Activated naive CD8-positive, alpha-beta T cell treated with anti-CD3 and anti-CD28 coated beads, Interleukin-2, amount 50 U/mL, for 16 hours (primary cell): ENCODE results near the gene ATP6AP1.
A peak's percentile ranks its signal among the peaks of the same experiment; 100 is the strongest.

Experiments used
- DNase-seq: peaks from one replicate; pipeline ENCODE4 v3.0.0-alpha.2; 2020; ENCODE audit warnings: low read depth, low spot score

The ATP6AP1 gene

GRCh38 chrX:154469880-154470279 is 41.4 kb downstream of the ATP6AP1 start:
- DNase-seq, result no peak

GRCh38 chrX:154470434-154470833 is 42.0 kb downstream of the ATP6AP1 start:
- no peak for DNase-seq

GRCh38 chrX:154470914-154471568 is 42.6 kb downstream of the ATP6AP1 start:
- DNase-seq, result no peak

DNA sequence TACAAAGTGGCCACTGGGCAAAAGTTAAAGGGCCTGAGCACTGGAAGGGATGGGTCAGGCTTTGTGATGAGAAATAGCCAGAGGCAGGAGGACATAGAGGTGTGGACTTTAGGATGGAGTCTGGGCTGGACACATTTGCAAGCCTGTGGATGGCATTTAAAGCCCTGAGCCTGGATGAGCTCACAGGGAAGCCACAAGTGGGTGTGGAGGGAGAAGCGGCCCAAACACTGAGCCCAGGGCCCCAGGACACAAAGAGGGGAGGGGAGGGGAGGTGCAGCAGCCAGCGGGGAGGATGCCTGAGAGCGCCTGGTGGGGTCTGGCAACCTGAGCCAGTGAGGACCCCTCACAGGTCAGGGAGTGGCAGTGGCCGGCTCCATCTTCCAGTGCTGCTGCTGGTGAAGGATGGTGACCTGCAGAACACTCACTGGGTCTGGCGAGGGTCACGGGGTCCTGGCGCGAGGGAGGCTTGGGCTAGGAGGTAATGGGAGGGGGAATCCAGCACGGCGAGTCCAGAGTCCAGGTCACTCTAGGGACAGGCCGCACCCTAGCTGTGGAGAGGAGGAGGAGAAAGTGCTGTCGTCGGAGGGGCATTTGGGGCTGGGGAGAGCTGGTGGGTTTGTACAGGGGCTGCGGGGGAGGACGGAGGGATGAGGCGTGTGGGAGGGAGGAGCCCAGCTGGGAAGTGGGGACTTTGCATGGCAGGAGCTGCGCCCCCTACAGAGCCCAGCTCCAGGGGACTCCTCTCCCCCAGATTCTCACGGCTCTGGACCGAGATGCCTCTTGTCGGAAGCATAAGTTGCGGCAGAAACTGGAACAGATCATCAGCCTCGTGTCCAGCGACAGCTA is 43.6 kb downstream of the ATP6AP1 start:
- no peak for DNase-seq

- DNase-seq, result no peak
These were observed 44.5 kb downstream of the ATP6AP1 start for GRCh38 chrX:154472685-154473632.

DNA sequence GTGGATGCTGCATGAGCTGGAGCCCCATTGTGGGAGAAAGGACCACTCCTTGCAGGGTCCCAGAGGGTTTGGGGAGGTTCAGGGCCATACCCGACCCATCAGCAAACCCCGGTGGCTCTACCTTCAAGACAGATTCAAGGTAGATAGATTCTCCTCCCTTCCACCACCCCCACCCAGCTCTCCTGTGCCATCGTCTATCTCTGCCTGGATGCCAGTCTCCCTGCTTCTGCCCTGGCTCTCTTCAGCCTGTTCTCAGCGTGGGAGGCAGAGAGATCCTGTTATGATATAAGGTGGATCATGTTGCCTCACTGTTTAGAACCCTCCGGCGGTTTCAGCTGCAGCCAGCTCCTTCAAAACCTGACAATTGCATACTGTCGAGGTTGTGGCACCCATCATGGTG is 45.2 kb downstream of the ATP6AP1 start:
- no peak for DNase-seq

- DNase-seq, result no peak
These were observed 48.3 kb downstream of the ATP6AP1 start for GRCh38 chrX:154476821-154477220.

DNA sequence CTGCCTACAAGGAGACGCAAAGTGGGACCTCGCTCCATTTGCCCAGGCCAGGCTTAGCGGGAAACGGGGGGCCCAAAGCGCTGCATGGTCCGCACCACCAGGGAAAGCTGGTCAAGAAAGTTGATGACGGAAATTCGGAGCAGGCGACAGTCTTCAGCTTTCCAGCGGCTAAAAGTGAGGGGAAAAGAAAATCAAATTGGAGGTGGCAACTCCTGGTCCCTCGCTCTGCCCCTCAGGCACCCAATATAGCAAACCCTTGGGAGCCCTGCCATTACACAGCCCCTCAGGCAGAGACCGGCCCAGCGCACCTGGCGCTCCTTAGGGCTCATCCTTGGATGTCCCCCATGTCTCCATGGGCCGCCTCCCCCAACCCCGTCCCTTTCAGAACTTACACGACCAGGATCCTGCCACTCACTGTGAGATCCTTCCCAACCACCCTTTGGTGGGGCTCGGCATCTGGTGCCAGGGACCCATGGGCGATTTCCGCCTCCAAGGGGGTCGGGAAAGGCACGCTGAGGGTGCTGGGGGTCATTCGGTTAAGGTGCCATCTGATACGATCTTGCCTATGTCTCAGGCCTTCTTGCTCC is 49.5 kb downstream of the ATP6AP1 start:
- DNase-seq, result no peak

DNA sequence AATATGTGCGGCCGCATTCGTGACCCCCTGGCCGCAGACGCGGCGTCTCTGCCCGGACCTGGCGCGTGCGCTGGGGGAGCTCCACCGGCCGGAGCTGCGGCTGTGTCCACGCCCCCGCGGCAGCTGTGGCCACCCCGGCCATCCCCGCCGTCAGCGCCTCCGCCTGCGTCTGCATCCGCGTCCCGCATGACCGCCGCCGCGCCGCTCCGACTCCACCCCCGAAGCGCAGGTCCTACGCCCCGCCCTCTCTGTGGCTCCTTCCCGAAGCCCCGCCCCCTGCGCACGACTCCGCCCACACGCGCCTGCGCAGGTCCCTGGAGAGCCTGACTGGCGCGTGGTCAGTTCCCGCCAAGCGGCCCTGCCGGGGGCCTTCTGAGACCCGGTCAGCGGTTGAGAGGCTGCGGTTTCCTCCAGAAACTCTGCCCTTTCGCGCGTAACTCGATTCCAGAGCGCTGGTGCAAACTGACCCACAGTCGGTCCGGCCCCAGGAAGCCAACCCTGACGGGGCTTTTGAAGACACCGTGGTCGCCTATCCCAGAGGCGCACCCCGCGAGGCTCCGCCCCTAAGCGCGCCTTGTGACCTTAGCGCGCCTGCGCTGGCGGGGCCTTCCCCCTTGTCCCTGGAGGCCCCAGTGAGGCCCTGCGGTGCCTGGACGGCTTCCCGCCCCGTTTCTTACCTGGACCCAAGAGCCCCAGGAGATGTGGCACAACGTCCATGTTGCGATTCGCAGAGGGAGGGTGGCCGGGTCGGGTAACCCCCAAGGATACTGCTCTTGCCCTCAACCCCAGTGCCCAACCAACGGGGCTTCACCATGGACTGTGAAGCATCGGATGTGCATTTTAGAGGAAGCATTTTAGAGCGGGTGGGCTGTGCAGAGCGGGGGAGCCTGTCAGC is 50.5 kb downstream of the ATP6AP1 start, which contains the start of gene LAGE3:
TSS of gene LAGE3 (minus strand) at position 554 of the 895 bp plus-strand sequence. CDS start at position 188, 366 bp downstream.
- peak; percentile 84 for DNase-seq

DNA sequence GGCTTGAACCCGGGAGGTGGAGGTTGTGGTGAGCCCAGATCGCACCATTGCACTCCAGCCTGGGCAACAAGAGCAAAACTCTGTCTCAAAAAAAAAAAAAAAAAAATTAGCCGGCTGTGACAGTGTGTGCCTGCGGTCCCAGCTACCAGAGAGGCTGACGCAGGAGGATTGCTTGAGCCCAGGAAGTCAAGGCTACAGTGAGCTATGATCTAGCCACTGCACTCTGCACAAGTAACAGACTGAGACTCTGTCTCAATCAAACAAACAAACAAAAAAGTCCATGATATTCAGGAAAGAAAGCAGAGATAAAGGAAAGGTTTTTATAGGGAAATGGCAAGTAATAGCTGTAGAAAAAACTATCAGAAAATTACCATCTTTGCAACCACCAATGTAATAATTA is 52.7 kb downstream of the ATP6AP1 start:
- DNase-seq, result no peak

- no peak for DNase-seq
These were observed 53.6 kb downstream of the ATP6AP1 start for GRCh38 chrX:154481911-154482601.

DNA sequence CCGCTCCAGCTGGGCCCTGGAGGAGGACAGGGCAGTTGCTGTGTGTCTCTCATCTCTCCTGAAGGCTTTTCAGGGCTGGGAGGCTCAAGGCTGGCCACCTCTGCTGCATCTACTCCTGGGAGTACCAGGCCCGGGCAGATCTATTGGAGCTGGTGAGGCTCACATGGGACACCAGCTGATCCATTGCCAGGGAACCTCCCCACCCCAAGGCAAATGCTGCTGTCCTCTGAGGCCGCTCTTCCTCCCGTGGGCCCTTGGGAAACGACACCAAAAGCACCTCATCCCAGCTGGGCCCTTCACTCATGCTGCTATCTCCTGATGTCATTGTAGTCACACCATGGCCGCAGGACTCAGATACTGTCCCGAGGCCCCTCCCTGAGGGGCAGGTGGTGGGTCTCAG is 54.3 kb downstream of the ATP6AP1 start:
- DNase-seq, result no peak

DNA sequence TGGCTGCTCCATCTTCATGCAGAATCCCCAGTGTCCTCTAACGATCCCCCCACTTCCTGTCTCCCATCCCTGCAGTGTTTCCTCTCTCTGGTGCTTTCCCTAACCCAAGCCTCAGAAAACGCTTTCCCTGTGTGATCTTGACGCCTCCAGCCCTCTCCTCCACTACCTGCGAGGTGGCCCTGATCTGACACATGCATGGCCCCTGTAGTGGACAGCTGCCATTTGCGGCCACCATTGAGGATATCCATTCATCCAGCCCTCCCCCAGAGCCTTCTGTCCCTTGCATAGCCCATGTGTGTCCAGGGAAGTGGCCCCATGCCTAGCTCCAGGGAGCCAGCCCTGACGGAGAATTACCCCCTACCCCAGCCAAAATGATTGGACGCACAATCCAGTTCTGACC is 54.8 kb downstream of the ATP6AP1 start:
- no peak for DNase-seq

GRCh38 chrX:154484255-154485149 is 56.0 kb downstream of the ATP6AP1 start:
- DNase-seq, result no peak

DNA sequence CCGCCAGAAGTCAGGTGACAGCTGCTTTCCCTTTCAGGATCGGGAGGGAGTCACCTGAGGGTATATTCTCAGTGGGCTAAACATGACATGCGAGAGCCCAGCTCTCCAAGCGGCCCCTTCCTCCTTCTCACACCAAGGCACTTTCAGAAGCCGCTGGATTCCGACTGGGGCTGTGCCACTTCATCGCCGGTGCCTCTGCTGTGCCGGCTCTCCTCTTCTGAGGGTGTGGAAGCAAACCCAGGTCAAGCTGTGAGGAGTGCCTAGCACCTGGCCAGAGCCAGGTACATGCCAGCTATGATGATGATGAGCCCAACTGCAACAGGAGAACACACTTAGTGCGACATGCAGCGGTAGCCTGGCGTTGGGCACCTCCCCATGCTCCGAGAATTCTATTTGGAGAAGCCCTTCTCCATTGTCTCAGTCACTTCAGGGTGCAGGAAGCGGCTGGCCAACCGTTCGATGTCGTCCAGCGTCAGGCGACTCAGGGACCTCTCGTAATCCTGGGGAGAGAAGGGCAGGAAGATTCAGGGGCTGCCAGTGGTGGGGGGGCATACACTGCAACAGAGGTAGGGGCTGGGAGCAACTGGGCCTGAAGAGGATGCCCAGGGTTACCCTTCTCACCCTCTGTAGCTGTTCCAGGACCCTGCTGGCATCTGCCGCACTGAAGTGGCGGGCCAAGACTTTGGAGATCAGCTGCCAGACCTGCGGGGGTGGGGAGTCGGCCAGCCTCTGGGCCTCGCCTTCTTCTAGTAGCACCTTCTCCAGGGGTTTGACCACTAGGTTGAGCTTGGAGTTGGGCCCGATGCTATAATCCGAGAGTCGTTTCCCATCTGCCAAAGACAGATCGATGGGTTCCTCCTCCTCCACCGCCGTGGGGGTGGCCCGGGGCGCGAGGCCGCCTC is 56.9 kb downstream of the ATP6AP1 start:
- no peak for DNase-seq

DNA sequence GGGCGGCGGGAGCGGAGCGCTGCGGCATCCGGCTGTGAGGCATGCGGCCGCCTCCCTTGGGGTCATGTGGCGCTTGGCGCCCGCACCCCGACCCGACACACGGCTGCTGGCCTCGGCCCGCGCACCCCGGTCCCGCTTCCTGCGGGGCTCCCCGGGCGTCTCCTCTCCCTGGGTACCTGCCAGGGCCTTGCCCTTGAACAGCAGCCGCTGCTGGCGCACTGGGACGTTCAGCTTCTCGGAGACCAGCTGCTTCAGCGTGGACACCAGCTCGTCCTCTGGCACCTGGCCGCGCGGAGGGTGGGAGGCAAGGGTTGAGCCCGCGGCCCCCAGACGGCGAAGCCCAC is 57.5 kb downstream of the ATP6AP1 start:
- DNase-seq, result no peak
